SK-N-SH (cell line): ENCODE data around the gene CNTN4. TPM values are rescaled to one million over a fixed set of nuclear protein-coding genes. Genes with fewer than 3 reads are reported as not detected.

ENCODE experiments used
- CTCF ChIA-PET: fragments of 300-600, 350-600 bp; formaldehyde crosslinking; extraction: SDS; loops from one replicate; lab custom pipeline; 2021; lab: Yijun Ruan, JAX
- POLR2A ChIA-PET: fragments of 350-600 bp; sonication (Branson Sonifier 250); formaldehyde crosslinking; extraction: SDS; loops from one replicate; lab custom pipeline; 2020; ENCODE audit warnings: antibody characterized with exemption, inconsistent platforms; lab: Yijun Ruan, JAX
- DNase-seq: peaks from one replicate; pipeline ENCODE4 v3.0.0; 2012
- H2AFZ ChIP-seq: fragments of 200-600 bp; sonication (generic); 2 replicates; pipeline ENCODE4 v1.8.1; 2016; ENCODE audit warnings: antibody characterized with exemption, mild to moderate bottlenecking, low read depth
- H3F3A ChIP-seq: fragments of 200-600 bp; sonication (generic); replicated peaks from 2 replicates; pipeline ENCODE3; 2016; ENCODE audit warnings: antibody characterized with exemption, mild to moderate bottlenecking; ENCODE audit not compliant: insufficient read depth
- H3K27ac ChIP-seq, 2 experiments: fragments of 200-500 bp in 1 of 2; fragments of 200-600 bp in 1 of 2; sonication (Bioruptor generic) in 1 of 2; sonication (generic), shearing (Covaris generic) in 1 of 2; 2 replicates each; pipeline versions ENCODE4 v1.5.1 to v1.6.1; 2014 to 2016; ENCODE audit warnings: low read depth in 2 of 2, inconsistent platforms in 1 of 2, low read length in 1 of 2, mild to moderate bottlenecking in 1 of 2, mixed read lengths in 1 of 2
- H3K27me3 ChIP-seq: fragments of 200-600 bp; sonication (generic), shearing (Covaris generic); 2 replicates; pipeline ENCODE4 v1.6.1; 2016; ENCODE audit warnings: mixed run types; ENCODE audit not compliant: insufficient read depth
- H3K36me3 ChIP-seq, 2 experiments: fragments of 200-500 bp in 1 of 2; fragments of 200-600 bp in 1 of 2; sonication (Bioruptor generic) in 1 of 2; sonication (generic) in 1 of 2; replicated peaks in 1 of 2; 2 replicates each; pipeline versions ENCODE3 to v1.5.1; 2014 to 2016; ENCODE audit warnings: low read length in 1 of 2, mild to moderate bottlenecking in 1 of 2; ENCODE audit not compliant: insufficient read depth in 2 of 2, control insufficient read depth in 1 of 2
- H3K4me1 ChIP-seq, 2 experiments: fragments of 200-500 bp in 1 of 2; fragments of 200-600 bp in 1 of 2; sonication (Bioruptor generic) in 1 of 2; sonication (generic), shearing (Covaris generic) in 1 of 2; 2 replicates each; pipeline versions ENCODE4 v1.5.1 to v1.6.1; 2014 to 2016; ENCODE audit warnings: low read depth in 1 of 2, low read length in 1 of 2, mixed run types in 1 of 2; ENCODE audit not compliant: insufficient read depth in 2 of 2, control insufficient read depth in 1 of 2
- H3K4me2 ChIP-seq: fragments of 200-600 bp; sonication (generic), shearing (Covaris generic); 2 replicates; pipeline ENCODE4 v1.6.1; 2017; ENCODE audit warnings: mixed run types
- H3K4me3 ChIP-seq, 2 experiments: fragments of 200-500 bp in 1 of 2; fragments of 200-600 bp in 1 of 2; sonication (Bioruptor generic) in 1 of 2; sonication (generic), shearing (Covaris generic) in 1 of 2; 2 replicates each; pipeline versions ENCODE4 v1.5.1 to v1.8.1; 2014 to 2016; ENCODE audit warnings: low read depth in 2 of 2, inconsistent platforms in 1 of 2, low read length in 1 of 2, mild to moderate bottlenecking in 1 of 2, mixed read lengths in 1 of 2, moderate library complexity in 1 of 2
- H3K79me2 ChIP-seq: fragments of 200-600 bp; sonication (generic); 2 replicates; pipeline ENCODE4 v1.8.1; 2017; ENCODE audit warnings: mild to moderate bottlenecking; ENCODE audit not compliant: insufficient read depth
- H3K9ac ChIP-seq: fragments of 200-600 bp; sonication (generic); 2 replicates; pipeline ENCODE4 v1.6.1; 2017; ENCODE audit warnings: mixed run types
- H3K9me2 ChIP-seq: fragments of 200-600 bp; sonication (generic); 2 replicates; pipeline ENCODE4 v1.6.1; 2017; ENCODE audit warnings: mixed run types
- H3K9me3 ChIP-seq: fragments of 200-600 bp; sonication (generic); 2 replicates; pipeline ENCODE4 v1.6.1; 2017; ENCODE audit warnings: mixed run types, mild to moderate bottlenecking, moderate library complexity
- H4K20me1 ChIP-seq: fragments of 200-600 bp; sonication (generic); 2 replicates; pipeline ENCODE4 v1.6.1; 2017; ENCODE audit warnings: mild to moderate bottlenecking, mixed run types; ENCODE audit not compliant: insufficient read depth
- ELF1 ChIP-seq: IDR thresholded peaks from 2 replicates; pipeline ENCODE4 v1.4.0; 2012
- IRF3 ChIP-seq: fragments of 150-350 bp; IDR thresholded peaks from 2 replicates; pipeline ENCODE4 v1.6.1; 2016; ENCODE audit warnings: mild to moderate bottlenecking, low read depth, low read length
- JUND ChIP-seq: IDR thresholded peaks from 2 replicates; pipeline ENCODE4 v1.4.0; 2012
- NFIC ChIP-seq: IDR thresholded peaks from 2 replicates; pipeline ENCODE4 v1.4.0; 2012; ENCODE audit warnings: borderline replicate concordance
- PBX3 ChIP-seq: IDR thresholded peaks from 2 replicates; pipeline ENCODE4; 2012
- RAD21 ChIP-seq: IDR thresholded peaks from 2 replicates; pipeline ENCODE4 v1.6.1; 2012; ENCODE audit warnings: mild to moderate bottlenecking, low read length
- RCOR1 ChIP-seq: fragments of 150-350 bp; IDR thresholded peaks from 2 replicates; pipeline ENCODE4 v1.6.1; 2017; ENCODE audit warnings: antibody characterized with exemption, low read length
- RFX5 ChIP-seq: IDR thresholded peaks from 2 replicates; pipeline ENCODE4 v1.6.1; 2012; ENCODE audit warnings: mild to moderate bottlenecking, improper control_type of control experiment, low read length
- SMC3 ChIP-seq: IDR thresholded peaks from 2 replicates; pipeline ENCODE4 v1.6.1; 2012; ENCODE audit warnings: low read depth, low read length, improper control_type of control experiment
- TCF12 ChIP-seq: IDR thresholded peaks from 2 replicates; pipeline ENCODE4 v1.4.0; 2012
- TEAD4 ChIP-seq: IDR thresholded peaks from 2 replicates; pipeline ENCODE4 v1.4.0; 2012; ENCODE audit warnings: mild to moderate bottlenecking, borderline replicate concordance; ENCODE audit not compliant: insufficient read depth
- USF1 ChIP-seq: IDR thresholded peaks from 2 replicates; pipeline ENCODE4 v1.4.0; 2012; ENCODE audit warnings: low read depth, borderline replicate concordance
- USF2 ChIP-seq: fragments of 150-350 bp; IDR thresholded peaks from 2 replicates; pipeline ENCODE4 v1.6.1; 2017; ENCODE audit warnings: antibody characterized with exemption, low read length, low read depth, borderline replicate concordance
- YY1 ChIP-seq: IDR thresholded peaks from 2 replicates; pipeline ENCODE4 v1.4.0; 2012; ENCODE audit warnings: low read depth, mild to moderate bottlenecking
- ZBTB33 ChIP-seq: IDR thresholded peaks from 2 replicates; pipeline ENCODE4 v1.4.0; 2012; ENCODE audit warnings: low read depth, borderline replicate concordance
- WGBS: methylation state at CpG from one replicate; pipeline ENCODE4 v1.1.6; 2017; ENCODE audit warnings: low lambda C conversion rate; 5-methylcytosine and 5-hydroxymethylcytosine counted together
- polyA plus RNA-seq, 3 experiments: library from polyadenylated mRNA; depleted of rRNA; stranded (reverse); fragments of >200 nt; gene quantifications; 2 replicates each; pipeline ENCODE4 v1.2.3, GENCODE V29; 2012

CNTN4 gene
- polyA plus RNA-seq, 1 of the 3 experiments (the other 2 are of a cell fraction): 0.12 TPM

- 38% methylated on average over 2 of the region's 2 CpGs for WGBS
- Histone ChIP-seq H3F3A (no peaks in the 10 kb centered on the region), H3K27ac (no peak overlapping the region), H3K27me3 (no peaks in the 10 kb centered on the region), H4K20me1 (no peaks in the 10 kb centered on the region), H3K4me1 (peaks cover 0 to 3% of the 10 kb centered on the region in 2 experiments; a peak in 1 of 4 replicates), H3K4me2 (no peak overlapping the region), H3K4me3 (no peak overlapping the region), H3K9me3 (0 out of 2 replicates have a peak, but pooled peaks cover 8% of the 10 kb centered on the region), H3K36me3 (no peaks in the 10 kb centered on the region), H3K79me2 (no peaks in the 10 kb centered on the region), H2AFZ (no peak overlapping the region), H3K9ac (no peak overlapping the region), H3K9me2 (no peaks in the 10 kb centered on the region)
- POLR2A ChIA-PET: no interaction called here
- CTCF ChIA-PET: no interaction called here
- TF ChIP-seq TCF12 (no peak), SMC3 (no peak), USF1 (no peak), ZBTB33 (no peak), RAD21 (no peak), JUND (no peak), ELF1 (no peak)
- DNase-seq: no peak
Measured at GRCh38 chr3:2153053-2153452, 54.4 kb downstream of the CNTN4 start.

- H3K79me2 ChIP-seq: no peaks in the 10 kb centered on the region
- no peaks in the 10 kb centered on the region for H3K36me3 ChIP-seq
- H2AFZ ChIP-seq: no peak overlapping the region
- H3K4me2 ChIP-seq: no peak overlapping the region
- peaks cover 0 to 3% of the 10 kb centered on the region in 2 experiments; a peak in 1 of 4 replicates for H3K4me1 ChIP-seq
- ChIA-PET POLR2A (no interaction called here), CTCF (interaction anchor here (0.6 to 0.9 kb wide), 2 partner anchors 41 to 474 kb away, joined by 3 read pairs; no protein-coding TSS in a partner anchor)
- no peaks in the 10 kb centered on the region for H3K27me3 ChIP-seq
- no peaks in the 10 kb centered on the region for H4K20me1 ChIP-seq
- DNase-seq: no peak
- H3F3A ChIP-seq: no peaks in the 10 kb centered on the region
- WGBS: 28% methylated on average over 5 of the region's 5 CpGs
- H3K9me2 ChIP-seq: no peaks in the 10 kb centered on the region
- H3K9me3 ChIP-seq: 0 out of 2 replicates have a peak, but pooled peaks cover 8% of the 10 kb centered on the region
- H3K4me3 ChIP-seq: no peak overlapping the region
- TF ChIP-seq RCOR1: no peak
- no peak for TF ChIP-seq IRF3
- no peak for TF ChIP-seq RFX5
- no peak for TF ChIP-seq TEAD4
- TF ChIP-seq ZBTB33: no peak
- no peak for TF ChIP-seq USF2
- TF ChIP-seq USF1: no peak
- no peak for TF ChIP-seq YY1
- TF ChIP-seq ELF1: no peak
- TF ChIP-seq PBX3: no peak
- TF ChIP-seq NFIC: no peak
- TF ChIP-seq, all 33 proteins: peak for 0
- no peak overlapping the region for H3K27ac ChIP-seq
- H3K9ac ChIP-seq: no peak overlapping the region
Measured at GRCh38 chr3:2153547-2153946, 54.9 kb downstream of the CNTN4 start.
